K562 treated with DMSO at 1 percent for 48 hours (cell line): ENCODE results near the gene SERPINB12. TPM values are rescaled to one million over a fixed set of nuclear protein-coding genes. Genes with fewer than 3 reads are reported as not detected.

ENCODE experiments used
- total RNA-seq: library from RNA; unstranded; fragments of 300-600 nt; gene quantifications from 2 replicates; pipeline ENCODE4 v1.2.3, GENCODE V29; 2022; ENCODE audit warnings: low replicate concordance; ENCODE audit errors: extremely low read depth

SERPINB12 gene
- total RNA-seq, result not detected in 2 replicates

GRCh38 chr18:63542069-63542468, at the start of gene SERPINB12:
SERPINB12 (plus strand) TSS chr18:63542369; CDS start chr18:63556160, 13,791 bp downstream.

DNA sequence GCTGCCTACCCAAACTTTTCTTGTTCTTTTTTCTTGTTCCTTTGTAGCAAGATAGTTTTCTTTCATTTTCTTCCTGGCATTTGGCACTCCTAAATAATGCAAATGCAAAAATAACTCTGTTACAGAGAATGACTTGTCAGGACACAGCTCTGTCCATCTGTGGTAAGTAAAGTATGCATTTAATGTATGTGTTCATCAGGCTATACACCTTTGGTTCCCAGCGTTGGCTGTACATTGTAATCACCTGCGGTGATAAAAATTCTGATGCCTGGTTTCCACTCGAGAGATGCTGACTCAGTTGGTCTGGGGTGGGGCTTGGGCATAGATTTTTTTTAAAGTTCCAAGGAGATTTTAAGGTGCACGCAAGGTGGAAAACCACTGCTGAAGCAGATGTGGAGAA, 44.8 kb downstream of the SERPINB12 start, which contains the start of gene SERPINB13:
Gene SERPINB13, plus strand, starts transcription at position 378 of the 400 bp plus-strand sequence. CDS start 1,325 bp downstream, outside the sequence.

Other genes with a start within 250 kb of the SERPINB12 start
- gene BCL2, start 222.6 kb upstream of the SERPINB12 start, total RNA-seq, result not detected in 2 replicates
- gene KDSR, start 175.2 kb upstream of the SERPINB12 start, total RNA-seq, result not detected in 2 replicates
- gene VPS4B, start 119.9 kb upstream of the SERPINB12 start, total RNA-seq, result not detected in 2 replicates
- gene SERPINB5, start 65.4 kb upstream of the SERPINB12 start, total RNA-seq, result not detected in 2 replicates
- gene SERPINB13, start 45.0 kb downstream of the SERPINB12 start, total RNA-seq, result not detected in 2 replicates
- not detected in 2 replicates for gene SERPINB4, start 101.9 kb downstream of the SERPINB12 start, total RNA-seq
- not detected in 2 replicates for gene SERPINB3, start 119.5 kb downstream of the SERPINB12 start, total RNA-seq
- not detected in 2 replicates for gene SERPINB11, start 160.6 kb downstream of the SERPINB12 start, total RNA-seq
- gene SERPINB7, start 233.0 kb downstream of the SERPINB12 start, total RNA-seq, result not detected in 2 replicates